Endodermal cell (in vitro differentiated cells): Measurements from ENCODE around the gene BMP6. TPM values are rescaled to one million over a fixed set of nuclear protein-coding genes. Genes with fewer than 3 reads are reported as not detected.

Experiments
- DNase-seq: peaks from one replicate; pipeline ENCODE4 v3.0.0-alpha.2; 2017
- H3K27ac ChIP-seq: 2 replicates; pipeline ENCODE4 v1.5.1; 2013; ENCODE audit warnings: mild to moderate bottlenecking, low read depth, low read length, moderate library complexity
- H3K27me3 ChIP-seq: 2 replicates; pipeline ENCODE4 v1.6.1; 2013; ENCODE audit warnings: mild to moderate bottlenecking, low read length, moderate library complexity; ENCODE audit not compliant: insufficient read depth, control insufficient read depth, poor library complexity, severe bottlenecking
- H3K36me3 ChIP-seq: 2 replicates; pipeline ENCODE4 v1.7.0; 2013; ENCODE audit warnings: mild to moderate bottlenecking, low read length, moderate library complexity; ENCODE audit not compliant: control insufficient read depth, insufficient read depth
- H3K4me1 ChIP-seq: one replicate; pipeline ENCODE4 v1.7.0; 2013; ENCODE audit warnings: low read length; ENCODE audit not compliant: control insufficient read depth, insufficient read depth
- H3K4me3 ChIP-seq: 2 replicates; pipeline ENCODE4 v1.5.1; 2013; ENCODE audit warnings: mild to moderate bottlenecking, low read length, moderate library complexity
- H3K9ac ChIP-seq: 2 replicates; pipeline ENCODE4 v1.6.1; 2013; ENCODE audit warnings: mild to moderate bottlenecking, low read length, moderate library complexity; ENCODE audit not compliant: poor library complexity, severe bottlenecking; ENCODE audit errors: extremely low read depth
- H3K9me3 ChIP-seq: 2 replicates; pipeline ENCODE4 v1.6.1; 2013; ENCODE audit warnings: mild to moderate bottlenecking, low read length, moderate library complexity; ENCODE audit not compliant: control insufficient read depth
- H3K27ac Mint-ChIP-seq: 2 replicates; pipeline ENCODE4 v1.8.0; 2020; ENCODE audit warnings: mixed read lengths
- H3K27me3 Mint-ChIP-seq: 2 replicates; pipeline ENCODE4 v1.8.0; 2021; ENCODE audit warnings: mild to moderate bottlenecking, mixed read lengths; ENCODE audit not compliant: insufficient read depth
- H3K36me3 Mint-ChIP-seq: 2 replicates; pipeline ENCODE4 v1.8.0; 2020; ENCODE audit warnings: low read depth, mixed read lengths
- H3K4me1 Mint-ChIP-seq: 2 replicates; pipeline ENCODE4 v1.8.0; 2020; ENCODE audit warnings: mixed read lengths
- H3K4me3 Mint-ChIP-seq: 2 replicates; pipeline ENCODE4 v1.8.0; 2020; ENCODE audit warnings: mild to moderate bottlenecking, moderate library complexity, mixed read lengths
- H3K9me3 Mint-ChIP-seq: 2 replicates; pipeline ENCODE4 v1.8.0; 2020; ENCODE audit warnings: mild to moderate bottlenecking, mixed read lengths
- WGBS, 2 experiments: methylation state at CpG; one replicate each; pipeline versions ENCODE4 v1.1.5 to v1.1.7; 2013; ENCODE audit warnings: missing lambda C conversion rate in 2 of 2, mixed read lengths in 1 of 2; ENCODE audit not compliant: insufficient coverage in 1 of 2, insufficient read length in 1 of 2; 5-methylcytosine and 5-hydroxymethylcytosine counted together
- total RNA-seq, 2 donors: library from RNA; stranded (reverse); fragmentation: NEBNext Ultra II Directional in 1 of 2; extraction: Animal tissue kit (Norgen Biotek cat#: 25700) in 1 of 2; gene quantifications; 2 replicates in 1 of 2; 3 replicates in 1 of 2; pipeline ENCODE4 v1.2.1, GENCODE V29; 2021
- TF ChIP-seq, protein P1 (sequence below): fragments of 200-600 bp; sonication (generic); conservative IDR thresholded peaks from 2 replicates; pipeline ENCODE4 v1.5.0; 2021; ENCODE audit warnings: antibody characterized with exemption, mild to moderate bottlenecking

The BMP6 gene
- total RNA-seq, 2 donors from 2014 or later, result 0.62 to 0.71 TPM

DNA sequence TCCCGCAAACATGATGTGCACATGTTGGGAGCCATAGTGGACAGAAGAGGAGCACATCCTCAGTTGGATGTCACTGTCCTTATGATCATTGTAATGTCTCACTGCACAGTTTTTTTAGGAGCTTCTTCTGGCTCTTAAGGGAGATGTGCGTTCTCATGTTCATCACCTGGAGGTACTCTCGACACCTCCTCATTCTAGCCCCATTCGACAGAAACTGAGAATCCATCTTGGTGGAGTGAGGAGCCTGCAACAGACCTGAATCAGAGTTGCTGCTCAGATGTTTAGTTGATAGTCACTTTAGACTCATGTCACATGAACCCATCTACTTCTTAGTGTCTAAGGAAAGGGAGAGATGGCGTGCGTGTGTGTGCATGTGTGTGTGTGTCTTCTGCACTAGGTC lies 2.3 kb upstream of the BMP6 start:
- TF ChIP-seq, protein P1, sequence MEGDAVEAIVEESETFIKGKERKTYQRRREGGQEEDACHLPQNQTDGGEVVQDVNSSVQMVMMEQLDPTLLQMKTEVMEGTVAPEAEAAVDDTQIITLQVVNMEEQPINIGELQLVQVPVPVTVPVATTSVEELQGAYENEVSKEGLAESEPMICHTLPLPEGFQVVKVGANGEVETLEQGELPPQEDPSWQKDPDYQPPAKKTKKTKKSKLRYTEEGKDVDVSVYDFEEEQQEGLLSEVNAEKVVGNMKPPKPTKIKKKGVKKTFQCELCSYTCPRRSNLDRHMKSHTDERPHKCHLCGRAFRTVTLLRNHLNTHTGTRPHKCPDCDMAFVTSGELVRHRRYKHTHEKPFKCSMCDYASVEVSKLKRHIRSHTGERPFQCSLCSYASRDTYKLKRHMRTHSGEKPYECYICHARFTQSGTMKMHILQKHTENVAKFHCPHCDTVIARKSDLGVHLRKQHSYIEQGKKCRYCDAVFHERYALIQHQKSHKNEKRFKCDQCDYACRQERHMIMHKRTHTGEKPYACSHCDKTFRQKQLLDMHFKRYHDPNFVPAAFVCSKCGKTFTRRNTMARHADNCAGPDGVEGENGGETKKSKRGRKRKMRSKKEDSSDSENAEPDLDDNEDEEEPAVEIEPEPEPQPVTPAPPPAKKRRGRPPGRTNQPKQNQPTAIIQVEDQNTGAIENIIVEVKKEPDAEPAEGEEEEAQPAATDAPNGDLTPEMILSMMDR, result no peak
- H3K9ac ChIP-seq, result no peak overlapping the region
- no peaks in the 10 kb centered on the region for H3K36me3 ChIP-seq
- H3K27me3 ChIP-seq, result peaks cover 78% of the 10 kb centered on the region
- H3K4me3 ChIP-seq, result no peak overlapping the region
- H3K4me1 ChIP-seq, result no peaks in the 10 kb centered on the region
- no peaks in the 10 kb centered on the region for H3K36me3 Mint-ChIP-seq
- peaks cover 11% of the 10 kb centered on the region for H3K4me1 Mint-ChIP-seq
- no peaks in the 10 kb centered on the region for H3K9me3 Mint-ChIP-seq
- H3K27ac Mint-ChIP-seq, result no peak overlapping the region
- peaks cover 83% of the 10 kb centered on the region for H3K27me3 Mint-ChIP-seq
- H3K9me3 ChIP-seq, result no peaks in the 10 kb centered on the region
- no peak for DNase-seq
- WGBS, 2 experiments, result 85 to 96% methylated on average over 6 of the region's 6 CpGs
- H3K4me3 Mint-ChIP-seq, result no peak overlapping the region
- H3K27ac ChIP-seq, result no peak overlapping the region

DNA sequence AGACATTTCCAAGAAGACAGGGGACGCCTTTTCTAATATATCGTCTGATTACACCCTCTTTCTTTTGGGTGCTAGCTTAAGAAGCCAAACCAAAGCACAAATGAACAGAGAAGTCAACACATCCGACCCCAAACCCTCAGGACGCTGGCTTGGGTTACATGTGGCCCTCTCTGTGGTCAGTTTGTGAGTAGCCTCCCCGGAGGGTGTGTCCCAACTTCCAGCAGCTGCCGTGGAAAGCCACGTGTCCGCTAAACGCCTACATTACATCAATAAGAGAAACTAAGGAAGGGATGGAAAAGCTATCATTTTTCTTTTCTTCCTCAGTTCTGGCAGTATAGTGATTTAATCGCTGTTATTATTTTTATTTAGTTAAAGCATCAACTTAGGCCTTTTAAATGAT lies 487 bp upstream of the BMP6 start:
- Mint-ChIP-seq H3K36me3 (no peaks in the 10 kb centered on the region), H3K4me1 (peaks cover 21% of the 10 kb centered on the region), H3K9me3 (no peaks in the 10 kb centered on the region)

DNA sequence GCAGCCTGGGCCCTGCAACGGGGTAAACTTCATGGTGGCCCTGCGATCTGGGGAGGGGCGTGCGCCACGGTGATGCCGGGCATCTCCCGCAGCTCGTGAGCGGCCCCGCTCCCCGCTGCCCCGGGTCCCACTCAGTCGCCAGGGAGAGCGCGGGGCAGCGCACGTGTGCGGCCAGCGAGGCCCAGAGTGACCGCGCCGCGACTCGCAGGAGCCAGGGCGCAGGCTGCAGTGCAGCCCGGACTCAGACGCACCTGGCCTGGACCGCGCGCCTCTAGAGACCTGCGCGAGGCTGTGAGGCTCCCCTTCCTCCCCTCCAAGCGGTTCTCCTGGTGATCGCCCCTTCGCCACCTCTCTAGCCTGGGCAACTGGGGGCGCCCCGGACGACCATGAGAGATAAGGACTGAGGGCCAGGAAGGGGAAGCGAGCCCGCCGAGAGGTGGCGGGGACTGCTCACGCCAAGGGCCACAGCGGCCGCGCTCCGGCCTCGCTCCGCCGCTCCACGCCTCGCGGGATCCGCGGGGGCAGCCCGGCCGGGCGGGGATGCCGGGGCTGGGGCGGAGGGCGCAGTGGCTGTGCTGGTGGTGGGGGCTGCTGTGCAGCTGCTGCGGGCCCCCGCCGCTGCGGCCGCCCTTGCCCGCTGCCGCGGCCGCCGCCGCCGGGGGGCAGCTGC lies 652 bp downstream of the BMP6 start:
- H3K9me3 ChIP-seq, result no peaks in the 10 kb centered on the region
- Mint-ChIP-seq H3K36me3 (no peaks in the 10 kb centered on the region), H3K4me3 (peak overlapping the region; percentile 56), H3K9me3 (no peaks in the 10 kb centered on the region), H3K27me3 (peaks cover 90% of the 10 kb centered on the region), H3K4me1 (peaks cover 25% of the 10 kb centered on the region), H3K27ac (no peak overlapping the region)
- no peaks in the 10 kb centered on the region for H3K36me3 ChIP-seq
- WGBS, 2 experiments, result 0% methylated on average over 16 to 73 of the region's 73 CpGs
- peak; percentile 83 for DNase-seq
- no peak overlapping the region for H3K27ac ChIP-seq
- peaks cover 96% of the 10 kb centered on the region for H3K27me3 ChIP-seq
- no peak overlapping the region for H3K9ac ChIP-seq
- TF ChIP-seq, protein P1, result no peak
- H3K4me1 ChIP-seq, result no peaks in the 10 kb centered on the region
- peak overlapping the region; percentile 78 for H3K4me3 ChIP-seq

More for the DNA sequence above, 487 bp upstream of the BMP6 start:
- TF ChIP-seq, protein P1, result no peak
- no peak overlapping the region for H3K27ac Mint-ChIP-seq
- 36 to 77% methylated on average over 2 to 10 of the region's 10 CpGs for WGBS, 2 experiments
- peaks cover 90% of the 10 kb centered on the region for H3K27me3 Mint-ChIP-seq
- H3K36me3 ChIP-seq, result no peaks in the 10 kb centered on the region
- no peaks in the 10 kb centered on the region for H3K9me3 ChIP-seq
- H3K27me3 ChIP-seq, result peaks cover 86% of the 10 kb centered on the region
- H3K4me3 ChIP-seq, result no peak overlapping the region
- H3K9ac ChIP-seq, result no peak overlapping the region
- H3K27ac ChIP-seq, result no peak overlapping the region
- H3K4me1 ChIP-seq, result no peaks in the 10 kb centered on the region
- DNase-seq, result no peak
- H3K4me3 Mint-ChIP-seq, result no peak overlapping the region
